HG02798 (cell line): ENCODE data around the gene SH2D7.

Source experiments
- ATAC-seq: cut with Tn5 transposase; IDR thresholded peaks from one replicate; pipeline ENCODE4 v1.9.1; 2021; ENCODE audit warnings: mild to moderate bottlenecking; ENCODE audit not compliant: unreplicated experiment, poor library complexity

SH2D7 gene

GRCh38 chr15:78076231-78077052 is 15.9 kb upstream of the SH2D7 start:
- ATAC-seq = no peak

- peak; percentile 83 for ATAC-seq
These were observed 15.1 kb upstream of the SH2D7 start, which contains the start of gene TBC1D2B for GRCh38 chr15:78077053-78077870. TBC1D2B (minus strand) TSS chr15:78077711; CDS start chr15:78077652, 59 bp downstream.

GRCh38 chr15:78077871-78078210 is 14.5 kb upstream of the SH2D7 start:
- ATAC-seq = no peak

GRCh38 chr15:78079298-78080087 is 12.9 kb upstream of the SH2D7 start:
- ATAC-seq = no peak

- no peak for ATAC-seq
These were observed 12.3 kb upstream of the SH2D7 start for GRCh38 chr15:78080088-78080460.

GRCh38 chr15:78082106-78082742 is 10.1 kb upstream of the SH2D7 start:
- ATAC-seq = no peak

- ATAC-seq = no peak
These were observed 9.6 kb upstream of the SH2D7 start for GRCh38 chr15:78082743-78083110.

GRCh38 chr15:78083186-78083585 is 9.2 kb upstream of the SH2D7 start:
- no peak for ATAC-seq

- ATAC-seq = peak; percentile 76
These were observed 8.5 kb upstream of the SH2D7 start for GRCh38 chr15:78083687-78084448.

GRCh38 chr15:78084449-78084750 is 8.0 kb upstream of the SH2D7 start:
- ATAC-seq = no peak

- no peak for ATAC-seq
These were observed 6.4 kb upstream of the SH2D7 start for GRCh38 chr15:78085928-78086327.

GRCh38 chr15:78087951-78088772 is 4.2 kb upstream of the SH2D7 start:
- peak; percentile 66 for ATAC-seq

- no peak for ATAC-seq
These were observed 3.6 kb upstream of the SH2D7 start for GRCh38 chr15:78088773-78089080.

GRCh38 chr15:78090422-78091063 is 1.8 kb upstream of the SH2D7 start:
- ATAC-seq = no peak

GRCh38 chr15:78093242-78094020 is 1.1 kb downstream of the SH2D7 start:
- ATAC-seq = no peak

GRCh38 chr15:78097667-78098066 is 5.3 kb downstream of the SH2D7 start:
- no peak for ATAC-seq

GRCh38 chr15:78098131-78098755 is 5.9 kb downstream of the SH2D7 start:
- no peak for ATAC-seq
